Osteoblast (primary cell): ENCODE measurements around the gene JARID2. TPM values are rescaled to one million over a fixed set of nuclear protein-coding genes. Genes with fewer than 3 reads are reported as not detected.

Experiments
- DNase-seq: peaks from one replicate; pipeline ENCODE4 v3.0.0; 2011; ENCODE audit warnings: low spot score, mixed read lengths; ENCODE audit not compliant: insufficient read length; ENCODE audit errors: missing footprints
- H2AFZ ChIP-seq: 2 replicates; pipeline ENCODE4 v1.6.0; 2011; ENCODE audit warnings: mild to moderate bottlenecking, low read length
- H3K27ac ChIP-seq: 2 replicates; pipeline ENCODE4 v1.5.1; 2011; ENCODE audit warnings: mild to moderate bottlenecking, low read depth, low read length, moderate library complexity
- H3K27me3 ChIP-seq: 2 replicates; pipeline ENCODE4 v1.6.0; 2012; ENCODE audit warnings: mild to moderate bottlenecking, control low read depth, inconsistent platforms, low read length, moderate library complexity; ENCODE audit not compliant: insufficient read depth
- H3K36me3 ChIP-seq: 2 replicates; pipeline ENCODE4 v1.5.1; 2011; ENCODE audit warnings: mild to moderate bottlenecking, low read length, control low read depth, moderate library complexity; ENCODE audit not compliant: insufficient read depth
- H3K4me1 ChIP-seq: 2 replicates; pipeline ENCODE4 v1.5.1; 2011; ENCODE audit warnings: mild to moderate bottlenecking, low read length, control low read depth, moderate library complexity; ENCODE audit not compliant: insufficient read depth
- H3K4me2 ChIP-seq: 2 replicates; pipeline ENCODE4 v1.6.0; 2011; ENCODE audit warnings: mild to moderate bottlenecking, low read length; ENCODE audit not compliant: insufficient read depth
- H3K4me3 ChIP-seq: fragments of 200-600 bp; sonication (generic); 3 replicates; pipeline ENCODE4 v1.5.1; 2012; ENCODE audit warnings: mild to moderate bottlenecking, low read length, inconsistent platforms; ENCODE audit not compliant: insufficient read depth
- H3K79me2 ChIP-seq: 2 replicates; pipeline ENCODE4 v1.6.0; 2012; ENCODE audit warnings: mild to moderate bottlenecking, low read length, control low read depth, inconsistent platforms; ENCODE audit not compliant: insufficient read depth
- H3K9me3 ChIP-seq: 2 replicates; pipeline ENCODE4 v1.5.1; 2011; ENCODE audit warnings: low read depth, low read length, control low read depth
- H4K20me1 ChIP-seq: 2 replicates; pipeline ENCODE4 v1.6.0; 2012; ENCODE audit warnings: mild to moderate bottlenecking, low read length, control low read depth; ENCODE audit not compliant: insufficient read depth
- total RNA-seq: library from RNA; depleted of rRNA; stranded (reverse); fragments of >200 nt; gene quantifications from 2 replicates; pipeline ENCODE4 v1.2.3, GENCODE V29; 2012
- TF ChIP-seq, protein P1 (sequence below): IDR thresholded peaks from 2 replicates; pipeline ENCODE4 v1.5.1; 2011; ENCODE audit warnings: mild to moderate bottlenecking, low read depth, low read length, moderate library complexity; ENCODE audit errors: extremely low read depth

Gene JARID2
- total RNA-seq, 1 donor: 10.5 TPM

DNA sequence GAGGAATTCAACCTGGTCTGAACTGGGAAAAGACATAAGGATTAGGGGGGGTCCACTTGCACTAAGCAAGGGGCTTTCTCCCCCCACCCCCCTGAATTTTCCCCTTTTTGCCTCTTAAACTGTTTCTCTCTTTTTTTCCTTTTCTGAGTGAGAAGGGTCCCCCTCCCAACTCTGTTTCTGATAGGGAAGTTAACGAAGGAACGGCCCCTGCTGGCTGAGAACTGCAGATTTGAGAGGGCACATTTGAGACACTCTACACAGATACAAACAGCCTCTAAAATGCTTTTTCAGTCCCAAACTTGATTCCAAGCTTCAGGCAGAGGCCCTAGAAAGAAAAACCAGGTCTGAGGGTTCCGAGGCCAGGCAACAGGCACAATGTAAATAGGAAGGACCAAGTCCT is 91.7 kb downstream of the JARID2 start:
- Histone ChIP-seq H3K9me3 (no peaks in the 10 kb centered on the region), H3K36me3 (no peaks in the 10 kb centered on the region), H3K27ac (no peak overlapping the region), H2AFZ (no peak overlapping the region), H3K4me1 (peaks cover 5% of the 10 kb centered on the region), H3K27me3 (no peaks in the 10 kb centered on the region), H4K20me1 (peaks cover 25% of the 10 kb centered on the region), H3K4me2 (no peak overlapping the region), H3K4me3 (no peak overlapping the region), H3K79me2 (peaks cover 87% of the 10 kb centered on the region)
- TF ChIP-seq, protein P1, sequence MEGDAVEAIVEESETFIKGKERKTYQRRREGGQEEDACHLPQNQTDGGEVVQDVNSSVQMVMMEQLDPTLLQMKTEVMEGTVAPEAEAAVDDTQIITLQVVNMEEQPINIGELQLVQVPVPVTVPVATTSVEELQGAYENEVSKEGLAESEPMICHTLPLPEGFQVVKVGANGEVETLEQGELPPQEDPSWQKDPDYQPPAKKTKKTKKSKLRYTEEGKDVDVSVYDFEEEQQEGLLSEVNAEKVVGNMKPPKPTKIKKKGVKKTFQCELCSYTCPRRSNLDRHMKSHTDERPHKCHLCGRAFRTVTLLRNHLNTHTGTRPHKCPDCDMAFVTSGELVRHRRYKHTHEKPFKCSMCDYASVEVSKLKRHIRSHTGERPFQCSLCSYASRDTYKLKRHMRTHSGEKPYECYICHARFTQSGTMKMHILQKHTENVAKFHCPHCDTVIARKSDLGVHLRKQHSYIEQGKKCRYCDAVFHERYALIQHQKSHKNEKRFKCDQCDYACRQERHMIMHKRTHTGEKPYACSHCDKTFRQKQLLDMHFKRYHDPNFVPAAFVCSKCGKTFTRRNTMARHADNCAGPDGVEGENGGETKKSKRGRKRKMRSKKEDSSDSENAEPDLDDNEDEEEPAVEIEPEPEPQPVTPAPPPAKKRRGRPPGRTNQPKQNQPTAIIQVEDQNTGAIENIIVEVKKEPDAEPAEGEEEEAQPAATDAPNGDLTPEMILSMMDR: no peak
- no peak for DNase-seq

DNA sequence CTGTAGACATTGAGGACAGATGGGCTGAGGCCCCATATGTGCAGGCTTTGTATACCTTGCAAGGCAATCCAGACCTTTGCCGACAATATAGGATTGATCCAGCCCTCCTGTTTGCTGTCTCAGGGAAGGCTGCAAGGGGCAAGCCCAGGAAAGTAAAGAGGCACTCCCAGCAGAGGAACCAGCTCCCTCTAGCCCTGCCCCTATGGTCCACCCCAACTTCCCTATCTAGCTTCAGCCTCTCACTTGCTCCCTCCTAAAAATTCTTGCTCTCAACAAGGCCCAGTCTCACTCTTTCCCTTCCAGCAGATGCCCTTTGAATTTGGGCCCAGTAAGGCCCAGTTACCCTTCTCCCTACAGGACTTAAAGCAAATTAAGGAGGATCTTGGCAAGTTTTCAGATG is 92.6 kb downstream of the JARID2 start:
- H3K27me3 ChIP-seq: no peaks in the 10 kb centered on the region
- H3K9me3 ChIP-seq: no peaks in the 10 kb centered on the region
- no peak for DNase-seq
- H3K4me3 ChIP-seq: no peak overlapping the region
- H3K4me1 ChIP-seq: peaks cover 5% of the 10 kb centered on the region
- H2AFZ ChIP-seq: no peak overlapping the region
- peaks cover 88% of the 10 kb centered on the region for H3K79me2 ChIP-seq
- no peaks in the 10 kb centered on the region for H3K36me3 ChIP-seq
- no peak overlapping the region for H3K4me2 ChIP-seq
- H4K20me1 ChIP-seq: peaks cover 28% of the 10 kb centered on the region
- TF ChIP-seq, protein P1: no peak
- H3K27ac ChIP-seq: no peak overlapping the region

DNA sequence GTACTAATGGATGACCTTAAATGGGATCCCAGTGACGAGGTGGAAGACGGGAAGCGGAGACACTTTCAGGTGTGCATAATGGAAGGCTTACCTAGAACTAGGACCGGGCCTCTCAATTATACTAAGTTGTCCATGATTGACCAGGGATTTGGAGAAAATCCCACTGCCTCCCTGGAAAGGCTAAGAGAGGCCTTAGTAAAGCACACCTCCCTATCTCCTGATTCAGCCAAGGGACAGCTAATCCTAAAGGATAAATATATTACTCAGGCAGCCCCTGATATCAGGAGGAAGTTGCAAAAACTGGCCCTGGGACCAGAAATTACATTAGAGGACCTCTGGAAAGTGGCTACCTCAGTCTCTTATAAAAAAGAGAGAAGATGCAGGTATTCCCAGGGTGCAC is 93.2 kb downstream of the JARID2 start:
- peaks cover 5% of the 10 kb centered on the region for H3K4me1 ChIP-seq
- DNase-seq: no peak
- H3K79me2 ChIP-seq: peaks cover 87% of the 10 kb centered on the region
- no peaks in the 10 kb centered on the region for H3K9me3 ChIP-seq
- no peak overlapping the region for H3K27ac ChIP-seq
- H2AFZ ChIP-seq: no peak overlapping the region
- no peak overlapping the region for H3K4me3 ChIP-seq
- peaks cover 32% of the 10 kb centered on the region for H4K20me1 ChIP-seq
- TF ChIP-seq, protein P1: no peak
- H3K36me3 ChIP-seq: no peaks in the 10 kb centered on the region
- H3K27me3 ChIP-seq: no peaks in the 10 kb centered on the region
- H3K4me2 ChIP-seq: no peak overlapping the region

- Histone ChIP-seq H3K36me3 (no peaks in the 10 kb centered on the region), H3K27me3 (no peaks in the 10 kb centered on the region), H3K4me3 (no peak overlapping the region), H3K79me2 (peaks cover 87% of the 10 kb centered on the region), H3K27ac (no peak overlapping the region), H3K9me3 (no peaks in the 10 kb centered on the region), H2AFZ (no peak overlapping the region), H3K4me1 (peaks cover 5% of the 10 kb centered on the region), H4K20me1 (peaks cover 34% of the 10 kb centered on the region), H3K4me2 (no peak overlapping the region)
- DNase-seq: no peak
- TF ChIP-seq, protein P1: no peak
Measured at GRCh38 chr6:15340105-15340601, 94.3 kb downstream of the JARID2 start.
